Mucosa of stomach (tissue), 1 donor: ENCODE data around the gene NDUFV1.

ENCODE experiments used
- H3K27me3 ChIP-seq: one replicate; pipeline ENCODE4 v1.7.0; 2013; ENCODE audit warnings: mild to moderate bottlenecking, low read length; ENCODE audit not compliant: control insufficient read depth, insufficient read depth
- H3K36me3 ChIP-seq: one replicate; pipeline ENCODE4 v1.7.0; 2013; ENCODE audit warnings: low read length; ENCODE audit not compliant: control insufficient read depth, insufficient read depth
- H3K4me1 ChIP-seq: one replicate; pipeline ENCODE4 v1.7.0; 2013; ENCODE audit warnings: mild to moderate bottlenecking, low read length; ENCODE audit not compliant: control insufficient read depth, insufficient read depth
- H3K4me3 ChIP-seq: one replicate; pipeline ENCODE4 v1.7.0; 2013; ENCODE audit warnings: low read length
- H3K9ac ChIP-seq: one replicate; pipeline ENCODE4 v1.7.0; 2013; ENCODE audit warnings: mild to moderate bottlenecking, low read length, moderate library complexity
- H3K9me3 ChIP-seq: one replicate; pipeline ENCODE4 v1.7.0; 2013; ENCODE audit warnings: mild to moderate bottlenecking, low read length, moderate library complexity; ENCODE audit not compliant: control insufficient read depth
- donor health status: Pancreatic carcinoma.

NDUFV1 gene

GRCh38 chr11:67641338-67642172 is 34.8 kb downstream of the NDUFV1 start:
- no peak overlapping the region for H3K9ac ChIP-seq
- no peaks in the 10 kb centered on the region for H3K36me3 ChIP-seq
- H3K4me3 ChIP-seq = no peak overlapping the region
- H3K4me1 ChIP-seq = peaks cover 19% of the 10 kb centered on the region
- no peaks in the 10 kb centered on the region for H3K9me3 ChIP-seq
- peaks cover 6% of the 10 kb centered on the region for H3K27me3 ChIP-seq

- H3K9me3 ChIP-seq = no peaks in the 10 kb centered on the region
- no peaks in the 10 kb centered on the region for H3K36me3 ChIP-seq
- peaks cover 16% of the 10 kb centered on the region for H3K4me1 ChIP-seq
- no peak overlapping the region for H3K9ac ChIP-seq
- no peak overlapping the region for H3K4me3 ChIP-seq
- H3K27me3 ChIP-seq = peaks cover 6% of the 10 kb centered on the region
Observed at GRCh38 chr11:67642173-67643120, 35.7 kb downstream of the NDUFV1 start.

GRCh38 chr11:67644042-67644441 is 37.3 kb downstream of the NDUFV1 start:
- H3K36me3 ChIP-seq = no peaks in the 10 kb centered on the region
- H3K9me3 ChIP-seq = no peaks in the 10 kb centered on the region
- no peak overlapping the region for H3K4me3 ChIP-seq
- peaks cover 6% of the 10 kb centered on the region for H3K27me3 ChIP-seq
- peaks cover 5% of the 10 kb centered on the region for H3K4me1 ChIP-seq
- no peak overlapping the region for H3K9ac ChIP-seq

- Histone ChIP-seq H3K4me3 (no peak overlapping the region), H3K4me1 (peaks cover 5% of the 10 kb centered on the region), H3K27me3 (peaks cover 6% of the 10 kb centered on the region), H3K36me3 (no peaks in the 10 kb centered on the region), H3K9ac (no peak overlapping the region), H3K9me3 (no peaks in the 10 kb centered on the region)
Observed at GRCh38 chr11:67644472-67645418, 38.0 kb downstream of the NDUFV1 start.

- H3K36me3 ChIP-seq = no peaks in the 10 kb centered on the region
- no peak overlapping the region for H3K4me3 ChIP-seq
- H3K9me3 ChIP-seq = no peaks in the 10 kb centered on the region
- H3K27me3 ChIP-seq = no peaks in the 10 kb centered on the region
- H3K4me1 ChIP-seq = peaks cover 6% of the 10 kb centered on the region
- no peak overlapping the region for H3K9ac ChIP-seq
Observed at GRCh38 chr11:67645521-67646461, 39.1 kb downstream of the NDUFV1 start.

- no peaks in the 10 kb centered on the region for H3K27me3 ChIP-seq
- H3K4me1 ChIP-seq = peaks cover 6% of the 10 kb centered on the region
- no peak overlapping the region for H3K9ac ChIP-seq
- no peaks in the 10 kb centered on the region for H3K36me3 ChIP-seq
- H3K4me3 ChIP-seq = no peak overlapping the region
- no peaks in the 10 kb centered on the region for H3K9me3 ChIP-seq
Observed at GRCh38 chr11:67646535-67647336, 40.0 kb downstream of the NDUFV1 start.

GRCh38 chr11:67647471-67647870 is 40.7 kb downstream of the NDUFV1 start:
- Histone ChIP-seq H3K4me3 (no peak overlapping the region), H3K9ac (no peak overlapping the region), H3K36me3 (no peaks in the 10 kb centered on the region), H3K27me3 (no peaks in the 10 kb centered on the region), H3K4me1 (peaks cover 10% of the 10 kb centered on the region), H3K9me3 (no peaks in the 10 kb centered on the region)

GRCh38 chr11:67648140-67648795 is 41.5 kb downstream of the NDUFV1 start:
- Histone ChIP-seq H3K4me1 (peaks cover 13% of the 10 kb centered on the region), H3K9me3 (no peaks in the 10 kb centered on the region), H3K36me3 (no peaks in the 10 kb centered on the region), H3K9ac (no peak overlapping the region), H3K27me3 (no peaks in the 10 kb centered on the region), H3K4me3 (no peak overlapping the region)

- Histone ChIP-seq H3K9me3 (no peaks in the 10 kb centered on the region), H3K9ac (no peak overlapping the region), H3K27me3 (no peaks in the 10 kb centered on the region), H3K4me3 (no peak overlapping the region), H3K4me1 (peaks cover 13% of the 10 kb centered on the region), H3K36me3 (no peaks in the 10 kb centered on the region)
Observed at GRCh38 chr11:67648796-67649613, 42.3 kb downstream of the NDUFV1 start.
